NOMO-1 treated with DMSO at 0.1 percent for 48 hours (cell line): ENCODE data around the gene UBC.
"Not testable (repeated sequence)": the region's sequence is repeated elsewhere in the genome, so short reads cannot be mapped to it uniquely, and the experiment has no call there.

Experiments
- DNase-seq: peaks from one replicate; lab custom pipeline; 2025; ENCODE audit not compliant: unreplicated experiment; lab: John Stamatoyannopoulos, UW

The UBC gene

DNA sequence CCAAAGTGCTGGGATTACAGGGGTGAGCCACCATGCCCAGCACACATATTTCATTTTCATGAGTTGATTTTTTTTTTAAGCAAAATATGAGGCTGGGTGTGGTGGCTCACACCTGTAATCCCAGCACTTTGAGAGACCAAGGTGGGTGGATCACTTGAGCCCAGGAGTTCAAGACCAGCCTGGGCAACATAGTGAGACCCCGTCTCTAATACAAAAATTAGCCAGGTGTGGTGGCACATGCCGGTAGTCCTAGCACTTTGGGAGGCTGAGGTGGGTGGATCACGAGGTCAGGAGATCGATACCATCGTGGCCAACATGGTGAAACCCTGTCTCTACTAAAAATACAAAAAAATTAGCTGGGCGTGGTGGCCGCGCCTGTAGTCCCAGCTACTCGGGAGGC, 17.1 kb upstream of the UBC start:
- not testable (repeated sequence) for DNase-seq

DNA sequence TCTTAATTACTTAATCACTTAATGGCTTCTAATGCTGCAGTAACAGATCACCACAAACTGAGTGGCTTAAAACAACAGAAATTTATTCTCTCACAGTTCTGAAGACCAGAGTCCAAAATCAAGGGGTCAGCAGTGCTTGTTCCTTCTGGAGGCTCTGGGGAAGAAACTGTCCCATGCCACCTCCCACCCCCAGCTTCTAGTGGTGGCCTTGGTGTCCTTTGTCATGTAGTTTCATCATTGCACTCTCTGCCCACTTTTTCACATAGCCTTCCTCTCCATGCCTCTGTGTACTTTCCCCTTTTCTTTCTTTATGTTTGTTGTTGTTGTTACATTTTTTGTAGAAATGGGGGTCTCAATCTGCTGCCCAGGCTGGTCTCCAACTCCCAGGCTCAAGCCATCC, 16.1 kb upstream of the UBC start:
- DNase-seq, result no peak

DNA sequence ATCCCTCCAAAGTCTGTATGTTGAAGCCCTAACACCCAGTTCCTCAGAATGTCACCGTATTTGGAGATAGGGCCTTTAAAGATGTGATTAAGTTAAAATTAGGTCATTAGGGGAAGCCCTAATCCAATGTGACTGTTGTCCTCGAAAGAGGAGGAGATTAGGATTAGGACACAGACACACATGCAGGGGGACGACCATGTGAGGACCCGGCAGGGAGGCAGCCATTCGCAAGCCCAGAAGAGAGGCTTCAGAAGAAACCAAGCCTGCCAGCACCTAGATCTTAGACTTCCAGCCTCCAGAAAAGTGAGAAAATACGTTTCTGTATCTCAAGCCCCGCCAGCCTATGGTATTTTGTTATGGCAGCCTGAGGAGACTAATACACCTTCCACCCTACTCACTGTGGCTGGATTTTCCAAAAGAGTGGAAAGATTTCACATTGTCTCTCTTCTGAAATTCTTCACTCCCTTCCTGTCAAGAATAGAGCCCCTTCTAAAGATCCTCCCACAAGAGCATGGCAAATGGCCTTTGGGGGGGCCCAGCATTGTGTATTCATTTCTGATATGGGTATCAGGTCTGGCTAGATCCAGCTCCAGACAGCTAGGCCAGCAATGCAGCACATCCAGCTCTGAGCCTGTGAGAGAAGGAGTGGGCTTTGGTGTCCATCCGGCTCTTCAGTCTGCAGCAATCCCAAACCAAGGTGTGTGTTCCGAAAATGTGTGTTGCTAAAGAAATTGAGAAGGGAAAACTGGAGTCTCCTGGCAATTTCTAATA, 15.4 kb upstream of the UBC start:
- no peak for DNase-seq

DNA sequence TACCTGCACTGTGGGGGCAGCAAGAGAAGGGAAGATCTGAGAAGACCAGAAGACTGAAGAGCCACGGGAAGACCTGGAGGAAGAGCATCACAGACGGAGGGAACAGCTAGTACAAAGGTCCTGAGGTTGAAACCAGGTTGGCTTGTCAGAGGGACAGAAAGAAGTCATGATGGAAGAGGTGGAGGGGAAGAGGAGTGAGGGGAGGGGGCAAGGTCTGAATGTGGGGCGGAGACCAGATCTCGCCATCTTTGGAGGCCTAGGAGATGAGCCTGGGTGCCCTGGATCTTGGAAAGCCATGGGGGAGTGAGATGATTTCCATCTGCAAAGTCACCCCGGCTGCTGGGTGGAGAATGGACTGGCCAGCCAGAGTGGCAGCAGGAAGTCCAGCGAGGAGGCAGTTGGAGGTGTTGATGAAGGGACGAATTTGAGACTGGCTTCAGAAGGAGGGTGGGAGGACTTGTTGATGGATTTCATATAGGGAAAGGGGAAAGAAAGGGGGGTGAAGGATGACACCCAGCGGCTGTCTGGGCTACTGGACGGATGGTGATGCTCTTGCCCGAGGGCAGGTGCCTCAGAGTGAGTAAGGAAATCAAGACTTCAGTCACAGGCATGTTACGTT, 14.6 kb upstream of the UBC start:
- no peak for DNase-seq

DNA sequence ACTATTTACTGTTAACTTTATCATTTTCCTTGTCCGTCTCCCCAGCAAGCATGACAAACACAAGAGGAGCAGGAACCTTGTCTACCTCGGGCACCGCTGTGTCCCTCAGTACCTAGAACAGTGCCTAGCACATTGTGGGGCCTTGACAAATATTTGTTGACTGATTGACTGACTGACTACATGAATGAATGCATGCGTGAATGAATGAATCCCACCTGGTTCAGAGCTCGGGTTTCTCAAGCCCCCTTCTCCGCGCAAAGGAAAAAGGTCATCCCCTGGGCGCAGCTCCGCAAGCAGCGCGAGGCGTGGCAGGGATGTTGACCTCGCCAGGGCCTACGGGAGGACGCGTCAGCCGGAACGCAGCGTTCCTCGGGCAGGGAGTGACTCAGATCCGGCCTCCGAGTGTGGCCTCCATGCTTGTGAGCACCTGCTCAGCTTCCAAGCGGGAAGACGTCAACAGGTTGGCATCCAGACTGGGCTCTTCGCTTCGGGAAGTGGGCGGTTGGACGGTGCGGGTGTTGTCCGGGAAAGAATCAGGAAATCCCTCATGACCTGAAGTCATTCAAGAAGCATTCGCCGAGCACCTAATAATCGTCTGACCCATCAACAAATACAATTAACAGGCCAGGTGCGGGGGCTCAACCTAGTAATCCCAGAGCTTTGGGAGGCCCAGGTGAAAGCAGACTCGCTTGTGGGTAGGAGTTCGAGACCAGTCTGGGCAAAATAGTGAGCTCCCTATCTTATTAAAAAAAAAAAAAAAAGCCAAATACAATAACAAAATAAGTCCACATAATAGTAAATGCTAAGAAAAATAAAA, 13.9 kb upstream of the UBC start:
- no peak for DNase-seq

DNA sequence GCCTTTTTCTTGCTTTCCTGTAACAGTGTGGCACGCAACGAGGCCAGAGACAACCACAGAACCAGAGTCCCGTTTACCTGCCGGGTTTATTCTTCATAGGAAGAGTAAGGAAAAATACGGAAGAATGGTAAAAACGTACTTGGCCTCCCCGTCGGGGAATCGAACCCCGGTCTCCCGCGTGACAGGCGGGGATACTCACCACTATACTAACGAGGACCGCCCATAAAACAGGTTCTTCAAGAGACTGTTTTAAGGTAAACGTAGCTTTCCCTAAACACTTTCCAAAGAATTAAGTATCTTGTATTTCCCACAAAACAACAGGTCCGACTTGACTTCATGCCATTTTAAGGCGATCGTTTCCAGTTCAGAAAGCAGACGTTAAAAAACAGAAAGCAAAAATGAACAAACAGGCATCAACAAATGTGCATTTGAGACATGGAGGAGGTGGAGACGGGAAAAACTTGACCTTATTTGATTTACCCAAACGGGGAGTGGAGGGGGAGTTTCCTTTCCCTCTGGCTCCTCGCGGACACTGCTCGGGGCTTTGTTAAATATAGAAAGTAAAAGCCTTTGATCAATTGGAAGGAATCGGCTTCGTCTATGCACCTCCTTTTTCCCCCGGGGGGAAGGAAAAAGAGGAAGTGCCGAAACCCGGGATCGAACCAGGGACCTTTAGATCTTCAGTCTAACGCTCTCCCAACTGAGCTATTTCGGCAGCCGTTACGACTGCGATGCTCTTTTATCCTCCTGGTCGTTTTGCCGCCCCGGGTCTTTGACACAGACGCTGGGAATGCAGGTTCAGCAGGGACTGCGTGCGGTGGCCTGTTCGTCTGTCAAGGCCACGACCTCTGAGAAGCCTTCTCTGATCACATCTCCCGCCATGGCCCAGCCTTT, 13.0 kb upstream of the UBC start:
- DNase-seq, result no peak

DNA sequence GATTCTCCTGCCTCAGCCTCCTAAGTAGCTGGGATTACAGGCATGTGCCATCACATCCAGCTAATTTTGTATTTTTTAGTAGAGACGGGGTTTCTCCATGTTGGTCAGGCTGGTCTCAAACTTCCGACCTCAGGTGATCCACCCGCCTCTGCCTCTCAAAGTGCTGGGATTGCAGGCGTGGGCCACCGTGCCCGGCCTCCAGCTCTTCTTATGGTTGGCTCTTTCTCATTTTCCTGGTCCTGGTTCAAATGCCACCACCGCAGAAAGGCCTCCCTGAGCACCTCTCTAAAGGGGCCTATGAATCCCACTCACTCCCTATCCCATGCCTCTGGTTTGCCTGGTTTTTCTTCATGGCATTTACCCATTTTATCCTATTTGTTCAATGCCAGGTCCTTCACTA, 11.3 kb upstream of the UBC start:
- not testable (repeated sequence) for DNase-seq

DNA sequence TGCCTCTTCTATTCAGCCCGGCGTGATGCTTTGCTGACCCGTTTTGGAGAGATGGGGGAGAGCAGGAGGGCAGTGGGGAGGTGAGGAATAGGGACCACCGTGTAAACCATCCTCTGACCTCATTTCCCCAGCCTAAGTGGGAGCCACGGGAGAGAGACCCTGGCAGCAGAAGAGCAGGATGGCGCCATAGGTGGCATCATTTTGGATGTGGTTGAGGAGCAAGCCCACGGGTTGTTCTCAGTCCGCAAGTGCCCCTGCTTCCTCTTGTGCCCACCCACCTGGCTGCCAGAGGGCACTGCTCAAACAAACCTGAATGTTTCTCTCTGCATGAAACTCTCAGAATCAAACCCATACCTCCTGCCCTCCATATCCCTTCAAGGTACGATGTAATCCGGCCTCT, 10.7 kb upstream of the UBC start:
- DNase-seq, result no peak

DNA sequence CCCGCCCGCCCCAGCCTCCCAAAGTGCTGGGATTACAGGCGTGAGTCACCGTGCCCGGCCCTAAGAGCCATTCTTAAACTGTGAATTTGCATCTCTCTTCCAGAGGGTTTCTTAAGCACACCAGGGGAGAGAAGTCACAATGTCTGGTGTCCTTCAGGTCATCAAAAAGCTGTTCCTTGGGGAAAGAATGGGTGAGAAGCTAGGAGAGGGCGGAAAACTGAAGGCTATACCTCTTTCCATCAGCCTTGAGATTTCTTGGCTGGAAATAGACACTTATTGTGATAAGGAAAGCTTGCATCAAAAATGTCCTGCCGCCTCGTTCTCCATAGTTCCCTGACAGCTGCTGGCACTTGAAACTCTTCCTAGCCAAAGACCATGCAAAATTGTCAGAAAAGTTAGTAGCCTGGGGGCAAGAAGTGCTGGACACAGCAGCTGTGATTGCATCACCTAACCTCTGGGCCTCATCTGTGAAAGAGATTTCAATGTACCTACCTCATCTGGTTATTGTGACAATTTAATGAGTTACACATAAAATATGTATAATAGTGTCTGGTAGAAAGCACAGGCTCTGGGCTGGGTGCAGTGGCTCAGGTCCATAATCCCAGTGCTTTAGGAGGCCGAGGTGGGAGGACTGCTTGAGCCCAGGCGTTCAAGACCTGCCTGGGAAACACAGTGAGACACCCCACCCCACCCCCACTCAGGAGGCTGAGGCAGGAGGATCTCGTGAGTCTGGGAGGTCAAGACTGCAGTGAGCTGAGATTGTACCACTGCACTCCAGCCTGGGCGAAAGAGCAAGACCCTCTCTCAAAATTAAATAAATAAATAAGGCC, 9.7 kb upstream of the UBC start:
- DNase-seq, result no peak

DNA sequence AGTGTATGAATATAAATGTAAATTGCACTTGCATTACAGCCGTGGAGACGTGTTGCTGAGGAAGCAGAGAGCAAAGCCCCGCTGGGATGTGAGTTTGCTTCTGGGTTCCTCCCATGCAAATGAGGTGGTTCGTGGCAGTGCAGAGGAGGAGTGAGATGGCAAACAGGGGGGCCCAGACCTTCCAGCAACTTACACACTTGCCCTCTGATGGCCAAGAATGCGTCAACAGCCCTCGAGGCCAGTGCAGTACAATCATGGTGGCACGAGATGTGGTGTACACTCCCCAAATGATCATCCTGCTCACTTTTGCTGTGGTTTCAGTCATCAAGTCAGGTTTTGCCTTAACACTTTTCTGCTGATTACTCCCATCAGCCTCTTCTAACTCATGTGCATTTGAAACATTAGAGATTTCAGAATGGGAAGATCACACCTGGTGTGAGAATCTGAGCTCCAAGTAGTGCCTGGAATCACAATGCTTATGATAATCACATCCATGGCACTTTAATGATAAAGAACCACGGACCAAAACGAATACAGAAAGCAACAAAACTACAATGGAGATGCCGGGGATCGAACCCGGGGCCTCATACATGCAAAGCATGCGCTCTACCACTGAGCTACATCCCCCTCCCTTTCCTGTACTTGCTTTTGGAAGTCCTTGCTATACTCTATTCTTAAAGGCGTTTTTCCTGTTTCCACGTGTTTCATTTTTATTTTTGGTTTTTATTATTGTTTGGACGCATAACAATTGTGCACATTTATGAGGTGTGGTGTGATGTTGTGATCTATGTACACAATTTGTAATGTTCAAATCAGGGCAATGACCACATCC, 7.0 kb upstream of the UBC start:
- no peak for DNase-seq

DNA sequence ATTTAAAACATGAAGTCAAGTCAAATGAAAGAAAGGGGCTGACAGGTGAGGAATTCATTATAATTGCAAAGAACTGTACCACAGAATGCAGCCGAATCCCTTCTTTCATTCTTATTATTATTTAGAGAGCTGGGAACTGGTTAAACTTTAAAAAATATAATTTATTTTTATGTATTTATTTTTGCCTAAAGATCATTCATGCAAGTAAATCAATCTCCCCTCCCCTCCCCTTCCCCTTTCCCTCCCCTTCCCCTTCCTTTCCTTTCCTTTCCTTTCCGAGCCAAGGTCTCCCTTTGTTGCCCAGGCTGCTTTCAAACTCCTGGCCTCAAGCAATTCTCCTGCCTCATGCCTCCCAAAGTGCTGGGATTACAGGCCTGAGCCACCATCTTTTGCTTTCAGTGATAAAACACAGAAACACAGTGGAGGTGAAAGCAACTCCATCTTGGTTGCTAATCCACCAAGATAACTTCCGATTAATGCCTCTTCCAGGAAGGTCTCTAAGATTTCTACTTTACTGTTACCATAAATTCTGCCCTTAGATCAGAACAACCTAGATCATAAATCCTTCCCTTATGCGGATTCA, 6.0 kb upstream of the UBC start:
- no peak for DNase-seq

DNA sequence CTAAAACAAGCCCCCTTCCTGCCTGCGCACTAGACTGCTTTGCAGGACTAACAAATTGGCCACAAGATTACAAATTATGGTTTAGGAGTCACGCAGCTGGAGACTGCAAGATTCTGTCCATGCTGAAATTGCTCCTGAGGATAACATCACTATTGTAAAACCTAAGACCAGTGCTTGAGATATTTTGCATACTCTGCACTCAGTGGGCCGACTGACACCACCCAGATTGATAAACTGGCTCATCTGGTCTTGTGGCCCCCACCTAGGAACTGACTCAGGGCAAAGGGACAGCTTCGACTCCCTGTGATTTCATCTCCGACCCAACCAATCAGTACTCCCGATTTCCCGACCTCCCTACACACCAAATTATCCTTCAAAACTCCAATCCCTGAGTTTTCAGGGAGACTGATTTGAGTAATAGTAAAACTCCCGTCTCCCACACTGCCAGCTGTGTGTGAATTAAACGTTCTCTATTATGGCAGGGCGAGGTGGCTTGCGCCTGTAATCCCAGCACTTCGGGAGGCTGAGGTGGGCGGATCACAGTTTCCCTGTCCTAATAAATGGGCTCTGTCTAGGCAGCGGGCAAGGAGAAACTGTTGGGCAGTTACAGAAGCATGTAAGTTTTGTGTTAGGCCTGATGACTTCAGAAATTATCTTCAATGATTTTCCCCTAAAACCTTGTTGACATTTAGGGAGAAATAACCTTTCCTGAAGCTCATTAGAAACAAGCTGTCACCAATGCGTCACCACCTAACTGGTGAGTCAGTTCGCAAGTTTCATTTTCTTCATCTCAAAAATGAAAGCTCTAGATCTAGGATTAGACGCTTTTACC, 5.3 kb upstream of the UBC start:
- no peak for DNase-seq

DNA sequence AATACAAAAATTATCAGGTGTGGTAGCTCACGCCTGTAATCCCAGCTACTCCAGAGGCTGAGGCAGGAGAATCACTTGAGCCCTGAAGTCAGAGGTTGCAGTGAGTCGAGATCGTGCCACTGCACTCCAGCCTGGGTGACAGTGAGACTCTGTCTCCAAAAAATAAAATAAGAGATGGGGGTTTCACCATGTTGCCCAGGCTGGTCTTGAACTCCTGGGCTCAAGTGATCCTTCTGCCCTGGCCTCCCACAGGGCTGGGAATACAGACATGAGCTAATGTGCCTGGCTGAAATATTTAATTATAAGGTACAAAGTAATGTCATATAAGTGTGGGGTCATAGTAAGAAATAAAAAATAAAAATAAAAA, 4.2 kb upstream of the UBC start:
- not testable (repeated sequence) for DNase-seq

DNA sequence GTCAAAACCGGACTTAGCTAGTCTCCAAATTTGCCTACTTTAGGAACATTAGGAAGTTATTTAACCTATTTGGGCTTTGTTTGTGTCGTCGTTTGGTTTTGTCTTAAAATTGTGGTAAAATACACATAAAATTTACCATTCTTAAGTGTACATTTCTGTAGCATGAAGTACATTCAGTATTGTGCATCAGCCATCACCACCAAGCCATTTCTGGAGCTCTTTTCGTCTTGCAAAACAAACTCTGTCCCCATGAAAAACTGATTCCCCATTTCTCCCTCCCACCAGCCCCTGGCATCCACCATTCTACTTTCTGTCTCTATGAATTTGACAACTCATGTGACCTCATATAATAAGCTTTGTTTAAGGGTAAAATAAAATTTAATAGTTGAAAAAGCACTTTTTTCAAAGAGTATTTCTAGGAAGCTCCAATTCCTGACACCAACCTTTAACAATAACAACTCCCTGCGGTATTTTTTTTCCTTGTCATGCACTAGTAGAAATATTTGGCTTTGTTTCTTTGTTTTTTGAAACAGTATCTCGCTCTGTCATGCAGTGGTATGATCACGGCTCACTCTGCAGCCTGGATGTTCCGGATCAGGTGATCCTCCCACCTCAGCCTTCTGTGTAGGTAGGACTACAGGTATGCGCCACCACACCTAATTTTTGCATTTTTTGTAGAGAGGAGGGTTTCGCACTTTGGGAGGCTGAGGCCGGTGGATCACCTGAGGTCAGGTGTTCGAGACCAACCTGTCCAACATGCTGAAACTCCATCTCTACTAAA, 3.6 kb upstream of the UBC start:
- DNase-seq, result no peak

DNA sequence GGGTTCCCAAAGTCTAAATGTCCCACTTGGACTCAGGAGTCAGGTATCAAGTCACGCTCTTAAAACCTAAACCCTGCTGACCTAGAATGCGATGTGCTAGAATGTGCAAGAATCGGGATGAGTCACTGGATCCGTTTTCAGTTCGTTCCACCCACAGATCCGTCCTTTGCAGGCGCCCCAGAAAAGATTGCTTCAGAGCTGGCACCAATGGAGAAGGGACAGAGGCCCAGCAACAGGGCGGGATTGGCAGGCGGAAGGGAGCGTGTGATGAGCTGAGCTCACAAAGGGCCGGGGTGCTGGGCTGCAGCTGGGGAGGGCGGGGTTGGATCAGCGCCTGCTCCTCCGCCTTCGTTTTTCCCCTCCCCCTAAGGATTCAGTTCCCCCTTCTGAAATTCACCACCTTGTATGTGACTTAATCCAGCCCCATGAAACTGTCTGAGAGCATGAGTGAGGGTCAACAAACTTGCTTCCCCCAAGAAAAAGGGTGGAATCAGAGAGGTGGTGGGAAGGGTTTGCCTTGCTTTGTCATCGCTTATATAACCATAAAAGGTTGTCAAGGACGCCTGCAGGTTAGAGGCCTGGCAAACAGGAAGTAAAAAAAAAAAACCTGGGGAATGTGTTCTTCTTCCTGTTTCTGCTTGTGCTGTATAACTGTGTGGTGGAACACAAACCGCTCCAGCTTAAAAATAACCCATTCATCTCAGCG, 2.8 kb upstream of the UBC start:
- DNase-seq, result no peak

DNA sequence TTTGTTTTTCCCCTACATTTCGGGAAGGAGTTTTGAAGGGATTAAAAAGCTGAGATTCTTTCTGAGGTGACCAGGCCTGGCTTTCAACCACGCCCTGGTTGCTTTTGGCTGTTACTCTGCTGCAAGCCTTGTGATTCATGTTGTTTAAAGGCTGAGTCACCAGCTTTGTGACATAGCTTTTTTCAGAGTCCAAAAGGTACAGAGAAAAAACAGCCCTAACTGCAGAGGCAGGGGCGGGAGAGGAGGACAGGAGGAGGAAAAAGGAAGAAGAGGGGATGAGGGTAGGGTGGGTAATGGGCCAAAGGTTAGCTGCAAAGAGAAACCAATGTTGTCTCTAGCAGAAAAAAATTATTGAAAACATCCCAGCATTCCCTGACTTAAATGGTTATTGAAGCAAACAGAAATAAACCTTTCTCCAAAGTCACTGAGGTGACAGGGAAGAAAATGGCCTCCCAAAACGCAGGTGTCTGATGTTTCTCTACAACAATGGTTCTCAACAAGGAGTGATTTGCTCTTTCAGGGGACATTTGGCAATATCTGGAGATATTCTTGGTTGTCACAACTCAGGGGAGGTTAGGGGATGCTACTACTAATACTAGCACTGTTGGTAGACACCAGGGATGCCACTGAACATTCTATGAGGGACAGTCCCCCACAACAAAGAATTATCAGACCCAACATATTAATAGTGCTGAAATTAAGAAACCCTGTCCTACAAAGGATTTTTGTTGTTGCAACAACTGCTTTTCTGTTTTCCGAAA, 2.1 kb upstream of the UBC start:
- DNase-seq, result no peak
